Neural progenitor cell (in vitro differentiated cells): Measurements from ENCODE around the gene ATP13A5.

ENCODE experiments used
- EZH2 ChIP-seq: fragments of 200-600 bp; sonication (generic); IDR thresholded peaks from 2 replicates; pipeline ENCODE4 v1.6.1; 2017; ENCODE audit warnings: antibody characterized with exemption, mild to moderate bottlenecking, moderate library complexity
- EZH2phosphoT487 ChIP-seq: fragments of 200-600 bp; sonication (generic); IDR thresholded peaks from 2 replicates; pipeline ENCODE4 v1.6.1; 2017; ENCODE audit warnings: antibody characterized with exemption
- TF ChIP-seq, protein P1 (sequence below): fragments of 200-600 bp; sonication (generic); IDR thresholded peaks from 2 replicates; pipeline ENCODE4 v1.5.1; 2017; ENCODE audit warnings: antibody characterized with exemption, mild to moderate bottlenecking

DNA sequence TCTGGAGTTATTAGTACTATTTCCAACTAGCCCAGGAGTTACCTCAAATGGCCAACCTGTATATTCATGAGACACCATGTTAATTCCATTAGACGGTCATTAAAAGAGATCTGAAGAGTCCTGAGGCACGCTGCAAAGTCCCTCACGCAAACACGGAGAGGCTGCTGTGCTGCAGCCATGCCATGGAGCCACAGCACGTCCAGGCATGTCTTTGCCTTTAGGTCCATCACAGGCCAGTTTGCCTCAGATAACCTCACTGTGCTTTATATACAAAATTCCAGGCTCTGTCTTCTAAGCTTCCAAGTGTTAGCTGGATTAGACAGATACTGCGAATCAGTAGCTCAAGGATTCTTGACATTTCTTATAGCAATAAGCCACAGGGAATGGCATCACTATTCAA is 147.4 kb downstream of the ATP13A5 start:
- TF ChIP-seq, protein P1, sequence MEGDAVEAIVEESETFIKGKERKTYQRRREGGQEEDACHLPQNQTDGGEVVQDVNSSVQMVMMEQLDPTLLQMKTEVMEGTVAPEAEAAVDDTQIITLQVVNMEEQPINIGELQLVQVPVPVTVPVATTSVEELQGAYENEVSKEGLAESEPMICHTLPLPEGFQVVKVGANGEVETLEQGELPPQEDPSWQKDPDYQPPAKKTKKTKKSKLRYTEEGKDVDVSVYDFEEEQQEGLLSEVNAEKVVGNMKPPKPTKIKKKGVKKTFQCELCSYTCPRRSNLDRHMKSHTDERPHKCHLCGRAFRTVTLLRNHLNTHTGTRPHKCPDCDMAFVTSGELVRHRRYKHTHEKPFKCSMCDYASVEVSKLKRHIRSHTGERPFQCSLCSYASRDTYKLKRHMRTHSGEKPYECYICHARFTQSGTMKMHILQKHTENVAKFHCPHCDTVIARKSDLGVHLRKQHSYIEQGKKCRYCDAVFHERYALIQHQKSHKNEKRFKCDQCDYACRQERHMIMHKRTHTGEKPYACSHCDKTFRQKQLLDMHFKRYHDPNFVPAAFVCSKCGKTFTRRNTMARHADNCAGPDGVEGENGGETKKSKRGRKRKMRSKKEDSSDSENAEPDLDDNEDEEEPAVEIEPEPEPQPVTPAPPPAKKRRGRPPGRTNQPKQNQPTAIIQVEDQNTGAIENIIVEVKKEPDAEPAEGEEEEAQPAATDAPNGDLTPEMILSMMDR, result no peak
- TF ChIP-seq EZH2phosphoT487 (no peak), EZH2 (no peak)
